K562 (cell line): ENCODE results near the gene SCT. TPM values are rescaled to one million over a fixed set of nuclear protein-coding genes. Genes with fewer than 3 reads are reported as not detected.

Source experiments
- ATAC-seq: fragments of 200-7000 bp; cut with Tn5 transposase; 3 replicates; pipeline ENCODE4 v1.9.1; 2020; ENCODE audit warnings: moderate library complexity
- BruUV-seq: library from RNA; stranded (reverse); fragments of 400-500 nt; replicated peaks from 2 replicates; lab custom pipeline; 2021; lab: Mats Ljungman, UMichigan
- CTCF ChIA-PET: fragments of 300-600 bp; formaldehyde crosslinking; extraction: SDS; loops from one replicate; lab custom pipeline; 2021; ENCODE audit warnings: low intra/inter-chr PET ratio; lab: Yijun Ruan, JAX
- POLR2A ChIA-PET: fragments of 300-600, 350-650 bp; sonication (Branson Sonifier 250); formaldehyde crosslinking; extraction: SDS; loops from one replicate; lab custom pipeline; 2021; ENCODE audit warnings: antibody characterized with exemption, inconsistent platforms; lab: Yijun Ruan, JAX
- DNase-seq, 4 experiments: peaks; one replicate each; pipeline versions ENCODE4 v3.0.0 to v3.0.0-alpha.2; 2011 to 2018; ENCODE audit warnings: low spot score in 3 of 4, mixed read lengths in 3 of 4; ENCODE audit errors: extremely low read depth in 1 of 4
- FAIRE-seq: peaks from 2 replicates; lab custom pipeline; 2011; peaks lifted over from hg19 to GRCh38; lab: Jason Lieb, UNC
- H2AFZ ChIP-seq: 2 replicates; pipeline ENCODE4 v1.6.0; 2011; ENCODE audit warnings: low read depth, low read length, control low read depth, inconsistent platforms
- H3K27ac ChIP-seq: fragments of 200-600 bp; 3 replicates; pipeline ENCODE4 v1.8.0; 2011; ENCODE audit warnings: low read depth, mild to moderate bottlenecking, control low read depth, inconsistent platforms, low read length, moderate library complexity, mixed read lengths; ENCODE audit errors: extremely low read depth
- H3K27me3 ChIP-seq, 2 experiments: fragments of 300-600 bp in 1 of 2; 2 replicates in 1 of 2; 3 replicates in 1 of 2; pipeline versions ENCODE4 v1.6.0 to v1.8.0; 2011; ENCODE audit warnings: inconsistent platforms in 2 of 2, low read length in 2 of 2, mild to moderate bottlenecking in 1 of 2, mixed read lengths in 1 of 2, moderate library complexity in 1 of 2; ENCODE audit not compliant: control insufficient read depth in 2 of 2, insufficient read depth in 2 of 2
- H3K36me3 ChIP-seq: fragments of 300-600 bp; 3 replicates; pipeline ENCODE4 v1.8.0; 2011; ENCODE audit warnings: mild to moderate bottlenecking, low read length, inconsistent platforms; ENCODE audit not compliant: control insufficient read depth, insufficient read depth
- H3K4me1 ChIP-seq, 2 experiments: fragments of 200-600 bp in 1 of 2; replicated peaks in 1 of 2; 2 replicates in 1 of 2; 3 replicates in 1 of 2; pipeline versions ENCODE4 v1.5.1 to v1.8.0; 2011; ENCODE audit warnings: inconsistent platforms in 2 of 2, low read length in 2 of 2, mild to moderate bottlenecking in 1 of 2, mixed read lengths in 1 of 2, moderate library complexity in 1 of 2; ENCODE audit not compliant: control insufficient read depth in 2 of 2, insufficient read depth in 2 of 2
- H3K4me2 ChIP-seq: 2 replicates; pipeline ENCODE4 v1.6.1; 2011; ENCODE audit warnings: low read length, control low read depth, inconsistent platforms, mixed read lengths; ENCODE audit not compliant: insufficient read depth
- H3K4me3 ChIP-seq: fragments of 200-600 bp; sonication (generic), shearing (Covaris generic); 2 replicates; pipeline ENCODE4 v1.5.1; 2016; ENCODE audit warnings: control low read depth, inconsistent platforms
- H3K79me2 ChIP-seq: fragments of 200-600 bp; 3 replicates; pipeline ENCODE4 v1.8.0; 2011; ENCODE audit warnings: low read length, inconsistent platforms; ENCODE audit not compliant: control insufficient read depth, insufficient read depth
- H3K9ac ChIP-seq, 2 experiments: 2 replicates each; pipeline versions ENCODE4 v1.6.0 to v1.6.1; 2011; ENCODE audit warnings: low read depth in 2 of 2, low read length in 2 of 2, control low read depth in 1 of 2, inconsistent platforms in 1 of 2, mild to moderate bottlenecking in 1 of 2, mixed read lengths in 1 of 2; ENCODE audit not compliant: insufficient read depth in 1 of 2
- H3K9me1 ChIP-seq: one replicate; pipeline ENCODE4 v1.6.0; 2011; ENCODE audit warnings: inconsistent platforms, mild to moderate bottlenecking, low read length, moderate library complexity; ENCODE audit not compliant: control insufficient read depth, insufficient read depth
- H3K9me3 ChIP-seq: replicated peaks from 2 replicates; pipeline ENCODE4 v1.5.1; 2011; ENCODE audit warnings: low read depth, low read length, inconsistent platforms; ENCODE audit not compliant: control insufficient read depth, insufficient read depth
- H4K20me1 ChIP-seq: replicated peaks from 2 replicates; pipeline ENCODE4 v1.6.1; 2011; ENCODE audit warnings: low read length, inconsistent platforms, mixed read lengths; ENCODE audit not compliant: control insufficient read depth, insufficient read depth
- CBFA2T2 ChIP-seq: fragments of 450-650 bp; conservative IDR thresholded peaks from 2 replicates; pipeline ENCODE4 v1.6.1; 2017; ENCODE audit warnings: mild to moderate bottlenecking
- CGGBP1 ChIP-seq: fragments of 250-450 bp; sonication (Bioruptor Pico); IDR thresholded peaks from 2 replicates; pipeline ENCODE4 v1.9.0; 2021; ENCODE audit warnings: mild to moderate bottlenecking
- E4F1 ChIP-seq: fragments of 250-450 bp; sonication (Bioruptor Pico); IDR thresholded peaks from 2 replicates; pipeline ENCODE4 v1.5.0; 2021; ENCODE audit warnings: mild to moderate bottlenecking, borderline replicate concordance
- NCOA2 ChIP-seq, 2 experiments: fragments of 450-650 bp; IDR thresholded peaks; 2 replicates each; pipeline ENCODE4 v1.6.1; 2018; ENCODE audit warnings: mild to moderate bottlenecking in 2 of 2, moderate library complexity in 1 of 2; ENCODE audit not compliant: partially characterized antibody in 2 of 2
- POLR3A ChIP-seq: IDR thresholded peaks from 2 replicates; pipeline ENCODE4 v1.6.1; 2011; ENCODE audit warnings: borderline replicate concordance, mild to moderate bottlenecking, moderate library complexity; ENCODE audit not compliant: insufficient read length, insufficient read depth; ENCODE audit errors: extremely low read depth
- POLR3G ChIP-seq: IDR thresholded peaks from 2 replicates; pipeline ENCODE4 v1.6.1; 2011; ENCODE audit not compliant: insufficient read length, insufficient replicate concordance; ENCODE audit errors: extremely low read depth
- ZC3H11A ChIP-seq: IDR thresholded peaks from 2 replicates; pipeline ENCODE4 v1.6.1; 2012; ENCODE audit warnings: low read depth, low read length, improper control_type of control experiment
- WGBS: fragments of 100-300 bp; shearing (Covaris generic); methylation state at CpG from one replicate; pipeline ENCODE4 v1.1.6; 2016; ENCODE audit warnings: low coverage, mixed read lengths; ENCODE audit not compliant: insufficient coverage; ENCODE audit errors: missing lambda C conversion rate; 5-methylcytosine and 5-hydroxymethylcytosine counted together
- in situ Hi-C: fragments of 300-500 bp; cut with MboI; formaldehyde crosslinking; loops from 4 replicates; pipeline ENCODE4 v1.15.0; 2018; ENCODE audit warnings: inconsistent platforms, mixed read lengths
- intact Hi-C: fragments of 100-400 bp; cut with micrococcal nuclease; formaldehyde crosslinking; loops from 2 replicates; pipeline ENCODE4 v1.14.2; 2022
- polyA plus RNA-seq, 8 experiments: library from polyadenylated mRNA; depleted of rRNA in 4 of 8; stranded (reverse) in 5 of 8; unstranded in 3 of 8; fragments of >200 nt; fragmentation: Nextera tagmentation in 2 of 8; fragmentation: Illumina TruSeq in 1 of 8; extraction: Ambion mirVana in 2 of 8; extraction: Trizol in 1 of 8; gene quantifications; 2 replicates each; pipeline versions ENCODE4 v1.2.1 to v1.2.3, GENCODE V29; 2011 to 2014; ENCODE audit warnings: inconsistent platforms in 1 of 8, missing spikeins in 1 of 8
- total RNA-seq, 7 experiments: library from RNA; depleted of rRNA in 6 of 7; stranded (reverse); fragments of >200 nt in 6 of 7; fragmentation: Illumina TruSeq in 2 of 7; extraction: Trizol in 2 of 7; gene quantifications; 2 replicates each; pipeline versions ENCODE4 v1.2.1 to v1.2.3, GENCODE V29; 2011 to 2021; ENCODE audit warnings: low replicate concordance in 1 of 7

The SCT gene
- total and polyA plus RNA-seq, 9 of the 15 experiments (the other 6 are each of a cell fraction or from before 2014, with no cell fraction given) = not detected

- intact Hi-C loops = no loop called here
- POLR2A ChIA-PET = interaction anchor here (0.7 to 1.4 kb wide), 3 partner anchors 10 to 395 kb away, joined by 3 to 6 read pairs (median 5); partner anchors contain the start of gene CEND1
- Histone ChIP-seq H2AFZ (no peak overlapping the region), H3K27me3 (no peaks in the 10 kb centered on the region), H3K4me3 (no peak overlapping the region), H3K4me1 (peaks cover 0 to 31% of the 10 kb centered on the region in 2 experiments; a peak in 2 of 5 replicates), H3K4me2 (no peak overlapping the region), H3K9me1 (no peaks in the 10 kb centered on the region), H3K79me2 (no peaks in the 10 kb centered on the region), H3K9ac (no peak overlapping the region), H3K9me3 (peaks cover 2% of the 10 kb centered on the region; the same call in 1 of the 2 replicates), H4K20me1 (no peaks in the 10 kb centered on the region), H3K27ac (no peak overlapping the region), H3K36me3 (peaks cover 68% of the 10 kb centered on the region; the same call in 2 of the 3 replicates)
- no TSS peak for BruUV-seq
- CTCF ChIA-PET = no interaction called here
- ATAC-seq (no peak), DNase-seq (peak in 1 of 4 experiments; percentile 33), FAIRE-seq (no peak)
- 87% methylated on average over 12 of the region's 16 CpGs for WGBS
- in situ Hi-C loops = no loop called here
- TF ChIP-seq POLR3G (no peak), ZC3H11A (no peak), NCOA2 (IDR thresholded peaks at IDR 0.05; ENCODE audit: partially characterized antibody in 2 of 2) (no peak), CGGBP1 (no peak), POLR3A (no peak), E4F1 (CRISPR knock-in tag) (no peak), CBFA2T2 (no peak)
These were observed 18.6 kb upstream of the SCT start for GRCh38 chr11:645536-645935.
